ENCODE data around the gene HOXC12. TPM values are rescaled to one million over a fixed set of nuclear protein-coding genes. Genes with fewer than 3 reads are reported as not detected.

HOXC12 gene
- total RNA-seq, 1 donor from 2014 or later, result not detected

- no peak for DNase-seq (ENCODE audit: extremely low spot score, unreplicated experiment)
- peaks cover 11% of the 10 kb centered on the region for H3K4me1 Mint-ChIP-seq (ENCODE audit: unreplicated experiment)
- no peaks in the 10 kb centered on the region for H3K9me3 Mint-ChIP-seq
- no peaks in the 10 kb centered on the region for H3K36me3 Mint-ChIP-seq
- TF ChIP-seq CTCF (conservative IDR thresholded peaks at IDR 0.05), result no peak
- no peak overlapping the region for H3K27ac Mint-ChIP-seq
- H3K27me3 Mint-ChIP-seq, result peaks cover 100% of the 10 kb centered on the region
- peak overlapping the region; percentile 15 for H3K4me3 Mint-ChIP-seq
Observed at GRCh38 chr12:53997204-53998109, 42.8 kb downstream of the HOXC12 start.

DNA sequence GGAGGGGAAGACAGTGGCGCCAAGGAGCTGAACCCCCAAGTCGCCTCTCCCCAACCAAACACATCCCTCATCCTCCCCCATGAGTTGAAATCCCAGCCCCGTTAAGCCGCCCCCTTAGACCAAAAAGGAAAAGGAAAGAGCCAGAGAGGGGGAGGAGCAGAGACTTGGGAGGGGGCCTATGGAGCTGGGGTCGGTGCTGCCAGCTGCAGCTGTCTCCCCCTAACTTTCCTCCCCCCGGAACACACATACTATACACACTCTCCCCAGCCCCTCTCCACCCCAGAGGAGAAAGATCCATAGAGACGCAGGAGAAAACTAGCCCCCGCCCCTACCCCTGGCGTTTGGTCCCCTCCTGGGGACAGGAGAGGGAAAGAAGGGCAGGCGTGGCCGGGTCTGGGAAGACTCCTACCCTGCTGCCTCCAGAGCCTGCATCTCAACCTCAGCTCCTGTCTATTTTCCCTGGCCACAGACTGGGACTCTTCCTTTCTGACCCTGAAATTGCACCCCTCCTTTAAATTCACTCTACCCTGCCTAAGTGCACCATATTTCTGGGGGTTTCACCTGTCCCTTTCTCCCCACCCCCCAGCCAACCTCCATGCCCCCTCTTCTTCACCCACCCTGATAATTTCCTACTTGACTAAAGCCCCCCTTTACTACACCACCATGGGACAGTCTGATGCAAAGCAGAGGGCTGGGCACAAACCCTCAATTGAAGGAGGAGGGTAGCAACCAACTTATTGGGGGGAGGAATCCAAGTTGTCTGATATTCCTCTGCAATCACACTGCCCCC, 43.6 kb downstream of the HOXC12 start:
- DNase-seq (ENCODE audit: extremely low spot score, unreplicated experiment), result no peak
- H3K27me3 Mint-ChIP-seq, result peaks cover 100% of the 10 kb centered on the region
- H3K4me3 Mint-ChIP-seq, result peak overlapping the region; percentile 26
- peaks cover 16% of the 10 kb centered on the region for H3K4me1 Mint-ChIP-seq (ENCODE audit: unreplicated experiment)
- H3K27ac Mint-ChIP-seq, result no peak overlapping the region
- no peak for TF ChIP-seq CTCF (conservative IDR thresholded peaks at IDR 0.05)
- no peaks in the 10 kb centered on the region for H3K9me3 Mint-ChIP-seq
- H3K36me3 Mint-ChIP-seq, result no peaks in the 10 kb centered on the region

DNA sequence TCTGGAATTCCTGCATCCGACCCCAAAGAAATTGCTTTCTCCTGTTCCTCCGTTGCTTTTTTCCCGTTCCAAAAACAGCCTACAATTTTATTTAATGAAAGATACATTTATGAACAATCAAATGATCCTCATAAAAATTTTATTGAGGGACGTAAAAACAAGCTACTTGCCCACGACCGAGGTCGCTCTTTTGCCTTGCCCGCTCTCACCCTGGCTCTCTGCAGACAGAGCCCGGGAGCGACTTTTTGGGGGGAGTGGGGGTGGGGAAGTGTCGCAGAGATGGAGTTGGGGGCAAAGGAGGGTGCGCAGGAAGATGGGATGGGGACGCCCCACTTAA, 44.2 kb downstream of the HOXC12 start:
- no peak overlapping the region for H3K27ac Mint-ChIP-seq
- no peaks in the 10 kb centered on the region for H3K36me3 Mint-ChIP-seq
- no peak for DNase-seq (ENCODE audit: extremely low spot score, unreplicated experiment)
- TF ChIP-seq CTCF (conservative IDR thresholded peaks at IDR 0.05), result no peak
- peak overlapping the region; percentile 26 for H3K4me3 Mint-ChIP-seq
- peaks cover 100% of the 10 kb centered on the region for H3K27me3 Mint-ChIP-seq
- peaks cover 16% of the 10 kb centered on the region for H3K4me1 Mint-ChIP-seq (ENCODE audit: unreplicated experiment)
- no peaks in the 10 kb centered on the region for H3K9me3 Mint-ChIP-seq

DNA sequence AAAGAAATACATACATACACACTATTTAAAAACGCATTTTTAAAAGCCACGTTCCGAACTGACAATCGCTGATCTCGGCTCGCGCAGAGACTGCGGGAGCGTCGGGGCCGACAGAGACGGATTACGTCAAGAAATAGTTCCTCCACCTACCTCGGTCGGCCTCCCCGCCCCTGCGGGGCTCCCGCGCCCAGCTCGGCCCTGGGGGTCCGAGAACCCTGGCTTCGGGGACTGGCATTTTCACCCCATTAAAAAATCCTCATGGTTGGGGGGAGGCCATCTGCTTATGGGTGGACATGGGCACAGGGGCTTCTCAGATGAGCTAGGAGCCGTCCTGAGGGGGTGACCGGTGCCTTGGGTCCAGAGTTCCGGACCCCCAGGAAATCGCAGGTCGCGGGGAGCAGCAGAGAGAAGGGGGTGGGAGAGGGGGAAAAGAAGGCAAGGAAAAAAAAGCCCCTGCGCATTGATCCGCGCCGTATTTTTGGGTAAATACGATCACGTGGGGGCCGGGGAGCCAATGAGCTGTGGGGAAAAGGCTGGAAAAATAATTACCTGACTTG, 44.9 kb downstream of the HOXC12 start:
- Mint-ChIP-seq H3K27ac (peak overlapping the region; percentile 41), H3K27me3 (peaks cover 100% of the 10 kb centered on the region), H3K9me3 (no peaks in the 10 kb centered on the region), H3K4me3 (peak overlapping the region; percentile 85), H3K36me3 (no peaks in the 10 kb centered on the region), H3K4me1 (ENCODE audit: unreplicated experiment) (peaks cover 12% of the 10 kb centered on the region)
- TF ChIP-seq CTCF (conservative IDR thresholded peaks at IDR 0.05), result no peak
- DNase-seq (ENCODE audit: extremely low spot score, unreplicated experiment), result no peak

DNA sequence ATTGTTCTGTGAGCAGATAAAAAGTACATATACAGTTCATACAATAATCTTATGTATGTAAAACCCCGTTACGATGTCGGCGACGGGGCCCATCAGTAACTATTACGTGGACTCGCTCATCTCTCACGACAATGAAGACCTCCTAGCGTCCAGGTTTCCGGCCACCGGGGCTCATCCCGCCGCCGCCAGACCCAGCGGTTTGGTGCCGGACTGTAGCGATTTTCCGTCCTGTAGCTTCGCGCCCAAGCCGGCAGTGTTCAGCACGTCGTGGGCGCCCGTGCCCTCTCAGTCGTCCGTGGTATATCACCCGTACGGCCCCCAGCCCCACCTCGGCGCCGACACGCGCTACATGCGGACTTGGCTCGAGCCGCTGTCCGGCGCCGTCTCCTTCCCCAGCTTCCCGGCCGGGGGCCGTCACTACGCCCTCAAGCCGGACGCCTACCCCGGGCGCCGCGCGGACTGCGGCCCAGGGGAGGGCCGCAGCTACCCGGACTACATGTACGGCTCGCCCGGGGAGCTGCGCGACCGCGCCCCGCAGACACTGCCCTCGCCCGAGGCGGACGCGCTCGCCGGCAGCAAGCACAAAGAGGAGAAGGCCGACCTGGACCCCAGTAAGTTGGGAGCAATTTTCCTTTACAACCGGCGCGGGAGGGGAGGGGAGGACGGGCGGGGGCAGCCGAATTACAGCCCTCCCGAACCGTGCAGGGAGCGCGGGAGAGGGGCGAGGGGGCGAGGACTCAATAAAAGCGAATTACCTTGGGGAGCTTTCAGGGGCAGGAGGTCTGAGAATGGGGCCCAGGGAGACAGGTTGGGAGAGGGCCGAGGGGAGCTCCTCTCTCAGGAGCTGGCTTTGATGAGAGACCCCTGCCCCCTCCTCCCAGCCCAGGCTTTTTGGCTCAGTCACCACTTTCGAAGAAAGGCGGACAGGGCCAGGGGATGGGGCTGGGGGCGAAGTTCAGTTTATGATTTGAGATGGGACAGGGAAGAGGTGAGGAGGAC, 45.7 kb downstream of the HOXC12 start, which contains the start of gene HOXC9:
Gene HOXC9 (plus strand): TSS at position 46 of the 999 bp plus-strand sequence. CDS start 28 bp downstream, at position 74.
- H3K36me3 Mint-ChIP-seq, result no peaks in the 10 kb centered on the region
- H3K4me3 Mint-ChIP-seq, result peak within 1 kb of the TSS; percentile 85

More for the DNA sequence above, 45.7 kb downstream of the HOXC12 start, which contains the start of gene HOXC9:
- no peaks in the 10 kb centered on the region for H3K9me3 Mint-ChIP-seq
- H3K27me3 Mint-ChIP-seq, result peaks cover 100% of the 10 kb centered on the region
- TF ChIP-seq CTCF (conservative IDR thresholded peaks at IDR 0.05), result no peak
- peaks cover 9% of the 10 kb centered on the region for H3K4me1 Mint-ChIP-seq (ENCODE audit: unreplicated experiment)
- no peak for DNase-seq (ENCODE audit: extremely low spot score, unreplicated experiment)
- peak within 1 kb of the TSS; percentile 41 for H3K27ac Mint-ChIP-seq

All from type B pancreatic cell (in vitro differentiated cells).